OCI-LY3 (cell line): ENCODE data around the gene FSTL5.

ENCODE experiments used
- EZH2phosphoT487 ChIP-seq: fragments of 200-600 bp; shearing (Covaris generic); IDR thresholded peaks from 2 replicates; pipeline ENCODE4 v1.6.1; 2018; ENCODE audit warnings: antibody characterized with exemption, mixed run types, low read depth
- TF ChIP-seq, protein P1 (sequence below): fragments of 200-600, 300-600 bp; sonication (generic); IDR thresholded peaks from 2 replicates; pipeline ENCODE4 v1.5.1; 2014; ENCODE audit warnings: antibody characterized with exemption, low read length, low read depth

DNA sequence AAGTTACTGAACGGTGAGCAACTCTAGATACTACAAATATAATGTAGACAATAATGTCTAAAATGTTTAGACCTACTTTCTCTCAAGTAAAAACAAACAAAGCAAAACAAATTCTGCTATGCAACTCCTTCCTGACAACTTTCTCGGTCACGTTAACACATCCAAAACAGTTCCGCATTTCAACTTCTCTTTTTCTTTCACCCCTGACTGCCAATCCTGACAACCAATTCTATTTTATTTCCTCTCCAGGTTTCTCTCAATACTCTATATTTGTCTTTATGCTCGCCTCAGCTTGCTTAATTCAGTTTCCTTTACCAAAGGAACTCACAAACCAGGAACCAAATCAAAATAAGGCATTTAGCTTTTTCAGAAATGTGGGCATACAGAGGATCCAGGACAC is 513.0 kb downstream of the FSTL5 start:
- TF ChIP-seq, protein P1, sequence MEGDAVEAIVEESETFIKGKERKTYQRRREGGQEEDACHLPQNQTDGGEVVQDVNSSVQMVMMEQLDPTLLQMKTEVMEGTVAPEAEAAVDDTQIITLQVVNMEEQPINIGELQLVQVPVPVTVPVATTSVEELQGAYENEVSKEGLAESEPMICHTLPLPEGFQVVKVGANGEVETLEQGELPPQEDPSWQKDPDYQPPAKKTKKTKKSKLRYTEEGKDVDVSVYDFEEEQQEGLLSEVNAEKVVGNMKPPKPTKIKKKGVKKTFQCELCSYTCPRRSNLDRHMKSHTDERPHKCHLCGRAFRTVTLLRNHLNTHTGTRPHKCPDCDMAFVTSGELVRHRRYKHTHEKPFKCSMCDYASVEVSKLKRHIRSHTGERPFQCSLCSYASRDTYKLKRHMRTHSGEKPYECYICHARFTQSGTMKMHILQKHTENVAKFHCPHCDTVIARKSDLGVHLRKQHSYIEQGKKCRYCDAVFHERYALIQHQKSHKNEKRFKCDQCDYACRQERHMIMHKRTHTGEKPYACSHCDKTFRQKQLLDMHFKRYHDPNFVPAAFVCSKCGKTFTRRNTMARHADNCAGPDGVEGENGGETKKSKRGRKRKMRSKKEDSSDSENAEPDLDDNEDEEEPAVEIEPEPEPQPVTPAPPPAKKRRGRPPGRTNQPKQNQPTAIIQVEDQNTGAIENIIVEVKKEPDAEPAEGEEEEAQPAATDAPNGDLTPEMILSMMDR: no peak
- TF ChIP-seq EZH2phosphoT487: no peak
